Activated naive CD4-positive, alpha-beta T cell treated with anti-CD3 and anti-CD28 coated beads, Interleukin-2, amount 50 U/mL, for 72 hours (primary cell): Measurements from ENCODE around the gene DGKB. TPM values are rescaled to one million over a fixed set of nuclear protein-coding genes. Genes with fewer than 3 reads are reported as not detected.

Source experiments
- ATAC-seq, 2 donors: fragments of 150-1000 bp; cut with Tn5 transposase; 2 replicates each; pipeline ENCODE4 v1.10.0; 2021; ENCODE audit warnings: mild to moderate bottlenecking in 2 of 2, moderate library complexity in 2 of 2
- DNase-seq, 2 donors: peaks; one replicate each; pipeline ENCODE4 v3.0.0; 2021 to 2022; ENCODE audit warnings: low spot score in 2 of 2
- H3K27ac Mint-ChIP-seq, 2 donors: one replicate each; pipeline ENCODE4 v1.8.0; 2022; ENCODE audit warnings: mild to moderate bottlenecking in 2 of 2, mixed read lengths in 2 of 2
- H3K36me3 Mint-ChIP-seq, 2 donors: one replicate each; pipeline ENCODE4 v1.8.0; 2022; ENCODE audit warnings: mixed read lengths in 2 of 2
- H3K9me3 Mint-ChIP-seq, 2 donors: one replicate each; pipeline ENCODE4 v1.8.0; 2022; ENCODE audit warnings: mixed read lengths in 2 of 2
- total RNA-seq, 2 donors: library from RNA; stranded (reverse); gene quantifications; one replicate each; pipeline ENCODE4 v1.2.3, GENCODE V29; 2022

Gene DGKB
- not detected for total RNA-seq

GRCh38 chr7:14902589-14903067 lies at the start of gene DGKB:
DGKB (minus strand) TSS chr7:14902751.
- Mint-ChIP-seq H3K9me3 (peaks cover 4 to 6% of the 10 kb centered on the region in 2 donors), H3K27ac (no peak within 1 kb of the TSS), H3K36me3 (no peaks in the 10 kb centered on the region)
- no peak for ATAC-seq
- DNase-seq = no peak

GRCh38 chr7:14950013-14950412 lies 47.5 kb upstream of the DGKB start:
- no peaks in the 10 kb centered on the region for H3K36me3 Mint-ChIP-seq
- no peak for DNase-seq
- H3K9me3 Mint-ChIP-seq = peaks cover 9 to 16% of the 10 kb centered on the region in 2 donors
- ATAC-seq = no peak
- H3K27ac Mint-ChIP-seq = no peak overlapping the region

GRCh38 chr7:14938181-14938580 lies 35.6 kb upstream of the DGKB start:
- DNase-seq (no peak), ATAC-seq (no peak)
- Mint-ChIP-seq H3K9me3 (peaks cover 4 to 7% of the 10 kb centered on the region in 2 donors), H3K36me3 (no peaks in the 10 kb centered on the region), H3K27ac (no peak overlapping the region)

- Mint-ChIP-seq H3K36me3 (no peaks in the 10 kb centered on the region), H3K27ac (no peak overlapping the region), H3K9me3 (peaks cover 4 to 7% of the 10 kb centered on the region in 2 donors)
- ATAC-seq (no peak), DNase-seq (no peak)
Observed at GRCh38 chr7:14937581-14937980, 35.0 kb upstream of the DGKB start.

- no peaks in the 10 kb centered on the region for H3K36me3 Mint-ChIP-seq
- DNase-seq (no peak), ATAC-seq (no peak)
- H3K27ac Mint-ChIP-seq = no peak overlapping the region
- H3K9me3 Mint-ChIP-seq = peaks cover 9 to 11% of the 10 kb centered on the region in 2 donors
Observed at GRCh38 chr7:14936554-14936953, 34.0 kb upstream of the DGKB start.

- DNase-seq (no peak), ATAC-seq (no peak)
- no peak overlapping the region for H3K27ac Mint-ChIP-seq
- peaks cover 9 to 14% of the 10 kb centered on the region in 2 donors for H3K9me3 Mint-ChIP-seq
- no peaks in the 10 kb centered on the region for H3K36me3 Mint-ChIP-seq
Observed at GRCh38 chr7:14934839-14935238, 32.3 kb upstream of the DGKB start.

- Mint-ChIP-seq H3K36me3 (no peaks in the 10 kb centered on the region), H3K27ac (no peak overlapping the region), H3K9me3 (peaks cover 9 to 14% of the 10 kb centered on the region in 2 donors)
- no peak for ATAC-seq
- DNase-seq = no peak
Observed at GRCh38 chr7:14931511-14932215, 29.1 kb upstream of the DGKB start.

GRCh38 chr7:14924398-14924797 lies 21.8 kb upstream of the DGKB start:
- DNase-seq (no peak), ATAC-seq (no peak)
- no peak overlapping the region for H3K27ac Mint-ChIP-seq
- H3K9me3 Mint-ChIP-seq = peaks cover 8 to 21% of the 10 kb centered on the region in 2 donors
- no peaks in the 10 kb centered on the region for H3K36me3 Mint-ChIP-seq

GRCh38 chr7:14911077-14911476 lies 8.5 kb upstream of the DGKB start:
- ATAC-seq (no peak), DNase-seq (no peak)
- Mint-ChIP-seq H3K36me3 (no peaks in the 10 kb centered on the region), H3K9me3 (peaks cover 15 to 24% of the 10 kb centered on the region in 2 donors), H3K27ac (no peak overlapping the region)

GRCh38 chr7:14908697-14909096 lies 6.1 kb upstream of the DGKB start:
- ATAC-seq (no peak), DNase-seq (no peak)
- Mint-ChIP-seq H3K27ac (no peak overlapping the region), H3K9me3 (peaks cover 5 to 9% of the 10 kb centered on the region in 2 donors), H3K36me3 (no peaks in the 10 kb centered on the region)

- ATAC-seq = no peak
- Mint-ChIP-seq H3K36me3 (no peaks in the 10 kb centered on the region), H3K27ac (no peak overlapping the region), H3K9me3 (peaks cover 0 to 3% of the 10 kb centered on the region in 2 donors)
- no peak for DNase-seq
Observed at GRCh38 chr7:14905764-14906163, 3.2 kb upstream of the DGKB start.

- no peak overlapping the region for H3K27ac Mint-ChIP-seq
- peaks cover 4 to 6% of the 10 kb centered on the region in 2 donors for H3K9me3 Mint-ChIP-seq
- ATAC-seq = no peak
- H3K36me3 Mint-ChIP-seq = no peaks in the 10 kb centered on the region
- DNase-seq = no peak
Observed at GRCh38 chr7:14900051-14900450, 2.5 kb downstream of the DGKB start.

- Mint-ChIP-seq H3K9me3 (peaks cover 4 to 6% of the 10 kb centered on the region in 2 donors), H3K36me3 (no peaks in the 10 kb centered on the region), H3K27ac (no peak overlapping the region)
- ATAC-seq = no peak
- DNase-seq = no peak
Observed at GRCh38 chr7:14899030-14899429, 3.5 kb downstream of the DGKB start.

- ATAC-seq (no peak), DNase-seq (no peak)
- Mint-ChIP-seq H3K27ac (no peak overlapping the region), H3K36me3 (no peaks in the 10 kb centered on the region), H3K9me3 (peaks cover 10 to 20% of the 10 kb centered on the region in 2 donors)
Observed at GRCh38 chr7:14896461-14896860, 6.1 kb downstream of the DGKB start.

- no peak for DNase-seq
- Mint-ChIP-seq H3K27ac (no peak overlapping the region), H3K9me3 (peaks cover 10 to 20% of the 10 kb centered on the region in 2 donors), H3K36me3 (no peaks in the 10 kb centered on the region)
- no peak for ATAC-seq
Observed at GRCh38 chr7:14894826-14895225, 7.7 kb downstream of the DGKB start.

- ATAC-seq = no peak
- peaks cover 13 to 16% of the 10 kb centered on the region in 2 donors for H3K9me3 Mint-ChIP-seq
- no peak overlapping the region for H3K27ac Mint-ChIP-seq
- no peaks in the 10 kb centered on the region for H3K36me3 Mint-ChIP-seq
- no peak for DNase-seq
Observed at GRCh38 chr7:14892961-14893360, 9.6 kb downstream of the DGKB start.

GRCh38 chr7:14891289-14891688 lies 11.3 kb downstream of the DGKB start:
- ATAC-seq = no peak
- Mint-ChIP-seq H3K36me3 (no peaks in the 10 kb centered on the region), H3K27ac (no peak overlapping the region), H3K9me3 (peaks cover 13 to 14% of the 10 kb centered on the region in 2 donors)
- no peak for DNase-seq

GRCh38 chr7:14888962-14889361 lies 13.6 kb downstream of the DGKB start:
- ATAC-seq (no peak), DNase-seq (no peak)
- Mint-ChIP-seq H3K27ac (no peak overlapping the region), H3K36me3 (no peaks in the 10 kb centered on the region), H3K9me3 (peaks cover 13 to 14% of the 10 kb centered on the region in 2 donors)
